COLO668 (cell line): Measurements from ENCODE around the gene CCR8.

Experiments
- DNase-seq: peaks from one replicate; lab custom pipeline; 2025; ENCODE audit not compliant: unreplicated experiment; lab: John Stamatoyannopoulos, UW

The CCR8 gene

DNA sequence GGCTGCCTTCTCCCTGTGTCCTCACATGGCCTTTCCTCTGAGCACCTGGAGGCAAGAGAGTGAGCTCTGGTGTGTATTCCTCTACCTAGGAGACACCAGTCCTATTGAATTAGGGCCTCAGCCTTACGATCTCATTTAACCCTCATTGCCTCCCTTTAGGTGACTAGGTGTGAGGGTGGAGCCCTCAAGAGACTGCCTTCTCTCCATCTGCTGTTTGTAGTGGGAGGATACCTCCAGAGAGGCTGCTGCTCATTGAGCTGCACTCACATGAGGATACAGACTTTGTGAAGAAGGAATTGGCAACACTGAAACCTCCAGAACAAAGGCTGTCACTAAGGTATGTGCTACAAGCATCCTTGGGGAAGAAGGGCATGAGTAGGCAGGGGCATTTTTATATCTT, at the start of gene CCR8:
Gene CCR8, plus strand, starts transcription at position 217 of the 400 bp plus-strand sequence. CDS start 2,623 bp downstream, outside the sequence.
- DNase-seq = no peak

GRCh38 chr3:39279745-39280517, 49.6 kb upstream of the CCR8 start, which contains the start of gene CX3CR1:
TSS of gene CX3CR1 (minus strand) at chr3:39280036. CDS start at chr3:39266509, 13,527 bp downstream.
- no peak for DNase-seq

DNA sequence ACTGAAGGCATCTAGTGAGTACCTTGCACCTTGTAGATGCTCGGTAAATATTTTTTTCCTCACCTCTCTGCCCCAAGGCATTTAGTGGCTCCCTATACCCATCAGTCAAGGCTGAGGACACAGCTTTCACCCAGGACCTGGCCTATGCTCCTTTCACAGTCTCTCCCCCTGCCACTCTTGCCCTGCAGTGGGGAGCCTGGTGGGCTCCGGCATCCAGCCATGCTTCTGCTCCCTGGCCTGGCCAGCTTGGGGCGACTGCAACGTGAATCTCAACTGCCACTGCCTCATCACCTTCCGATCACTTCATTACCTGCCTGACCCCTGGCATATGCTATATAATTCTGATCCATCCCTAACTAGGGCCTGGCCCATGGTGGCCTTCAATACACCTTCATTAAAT, 48.9 kb upstream of the CCR8 start:
- DNase-seq = no peak

DNA sequence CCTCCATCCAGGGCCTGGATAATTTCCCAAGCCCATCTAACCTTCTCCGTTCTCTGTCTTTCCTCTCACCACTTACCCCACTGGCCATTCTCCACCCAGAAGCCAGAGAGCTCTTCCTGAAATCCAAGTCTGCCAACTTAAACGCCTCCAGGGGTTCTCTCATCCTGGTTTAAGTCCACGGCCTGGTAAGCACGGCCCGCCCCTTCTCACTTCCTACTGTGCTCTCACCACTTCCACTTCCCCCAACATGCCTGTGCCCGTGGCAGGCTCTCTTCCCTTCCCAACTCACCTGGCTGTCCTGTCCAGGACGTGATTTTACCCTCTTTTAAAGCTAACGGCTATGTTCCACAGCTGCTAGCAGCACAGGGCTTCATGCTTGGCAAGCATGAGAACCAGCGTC, 48.0 kb upstream of the CCR8 start:
- DNase-seq = no peak

- DNase-seq = no peak
Measured at GRCh38 chr3:39282057-39282456, 47.5 kb upstream of the CCR8 start.

DNA sequence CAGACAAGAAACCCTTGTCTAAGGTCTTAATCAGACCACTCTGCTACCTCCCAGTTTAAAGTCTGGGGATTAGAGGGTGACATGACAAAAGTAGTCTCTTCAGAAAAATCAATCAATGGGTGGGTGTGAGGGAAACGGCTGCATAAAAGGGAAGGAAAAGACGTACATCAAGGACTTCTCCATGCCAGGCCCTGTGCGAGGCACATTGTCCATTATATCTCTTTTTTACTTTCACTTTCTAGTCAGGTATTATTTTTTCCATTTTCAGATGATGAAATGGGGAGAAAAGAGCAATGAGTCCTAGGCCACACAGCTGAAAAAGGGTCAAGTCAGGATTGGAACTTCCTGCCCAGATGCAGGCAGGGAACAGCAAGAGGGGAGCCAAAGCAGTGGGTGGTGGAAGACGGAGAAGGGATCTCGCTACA, 45.0 kb upstream of the CCR8 start:
- no peak for DNase-seq

GRCh38 chr3:39285332-39285731, 44.2 kb upstream of the CCR8 start:
- DNase-seq = no peak

DNA sequence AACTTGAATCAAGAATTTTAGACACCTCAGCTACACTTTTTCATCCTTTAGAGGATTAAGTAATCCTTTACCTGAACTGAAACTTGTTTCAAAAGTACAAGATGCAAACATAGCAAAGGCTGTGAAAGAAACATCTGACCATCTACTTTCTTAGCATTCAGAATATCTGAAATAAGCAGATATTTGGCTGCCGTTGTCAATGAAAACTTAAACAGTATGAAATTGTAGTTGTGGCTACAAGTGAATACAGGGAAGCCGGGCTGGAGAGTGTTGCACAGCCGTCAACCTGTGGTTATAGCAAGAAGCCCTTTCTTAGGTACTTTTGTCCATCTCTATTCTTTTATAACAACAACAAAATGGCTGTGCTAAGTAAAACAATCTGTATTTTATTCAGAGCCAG, 42.7 kb upstream of the CCR8 start:
- DNase-seq = no peak

DNA sequence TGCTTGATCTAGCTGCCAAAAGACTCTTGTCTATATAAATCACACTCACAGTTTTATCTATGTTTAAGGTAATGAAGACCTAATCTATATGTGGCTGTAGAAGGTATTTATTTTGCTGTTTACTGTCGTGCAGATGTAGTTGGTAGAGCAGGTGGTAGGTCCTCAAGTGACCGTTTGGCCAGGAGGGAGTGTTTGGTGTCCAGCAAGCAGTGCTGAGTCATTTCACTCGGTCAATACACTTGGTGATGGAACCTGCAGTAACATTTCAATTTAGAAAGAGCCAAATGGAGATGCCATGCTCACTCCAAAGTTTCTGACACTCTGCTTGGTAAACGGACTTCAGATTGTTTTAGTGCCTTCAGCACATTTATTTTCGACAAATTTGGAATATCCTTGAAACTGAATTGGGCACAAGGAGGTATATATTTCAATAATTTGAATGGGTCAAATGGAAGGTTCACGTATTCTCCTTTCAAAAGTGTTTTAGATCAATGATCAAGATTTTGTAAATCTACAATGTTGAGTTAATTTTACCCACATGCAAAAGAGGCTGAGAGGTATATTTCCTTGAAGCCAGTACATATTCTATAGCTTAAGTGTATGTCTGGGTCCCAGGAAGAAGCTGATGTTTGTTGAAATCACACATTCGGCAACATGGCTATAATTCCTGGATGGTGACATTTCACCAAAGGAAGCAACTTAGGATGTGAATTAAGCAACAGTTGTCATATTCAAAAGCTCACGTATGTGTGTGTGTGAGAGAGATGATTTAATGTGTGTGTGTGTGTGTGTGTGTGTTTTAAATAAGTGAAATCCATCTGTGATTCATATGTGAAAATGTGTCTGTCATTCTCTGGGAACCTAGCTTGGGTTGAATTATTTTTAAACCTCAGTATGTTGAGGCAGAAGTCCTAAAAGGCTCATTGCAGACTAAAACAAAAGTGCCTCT, 42.0 kb upstream of the CCR8 start:
- peak; percentile 26 for DNase-seq

- DNase-seq = peak; percentile 72
Measured at GRCh38 chr3:39288300-39288808, 41.2 kb upstream of the CCR8 start.

DNA sequence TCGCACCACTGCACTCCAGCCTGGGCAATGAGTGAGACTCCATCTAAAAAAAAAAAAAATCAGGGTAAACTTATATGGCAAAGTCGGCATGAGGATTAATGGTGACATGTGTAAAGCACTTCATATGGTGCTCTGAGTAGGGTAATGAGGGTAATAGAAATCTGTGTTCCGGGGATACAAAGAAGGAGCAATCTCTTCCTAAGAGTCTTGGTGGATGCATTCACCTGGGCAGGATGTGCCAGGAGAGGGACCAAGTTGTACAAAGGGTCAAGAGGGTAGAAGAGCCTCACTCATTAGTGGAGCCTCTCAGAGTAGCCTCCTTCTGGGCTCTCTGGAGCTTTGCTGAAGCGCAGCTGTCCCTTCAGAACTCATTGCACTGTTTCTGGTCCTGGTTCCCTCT, 40.4 kb upstream of the CCR8 start:
- DNase-seq = no peak

DNA sequence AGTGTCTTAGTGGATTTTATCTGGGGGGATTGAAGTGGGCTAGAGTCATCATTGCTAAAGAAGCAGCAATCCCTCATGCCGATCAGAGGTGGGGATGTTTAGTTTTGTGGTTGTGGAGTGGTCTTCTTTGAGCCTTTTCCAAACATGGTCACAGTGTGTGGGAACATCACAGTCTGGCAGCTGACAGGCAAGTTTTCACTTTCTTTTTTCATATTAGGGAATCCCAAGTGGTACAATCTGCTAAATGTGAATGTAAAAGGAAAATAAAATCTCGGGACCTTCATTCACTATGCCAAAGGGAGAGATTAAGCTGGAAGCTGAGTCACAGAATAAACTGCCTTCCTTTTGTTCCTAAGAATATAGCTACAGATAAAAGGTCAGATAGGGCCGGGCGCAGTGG, 39.3 kb upstream of the CCR8 start:
- no peak for DNase-seq

- DNase-seq = peak; percentile 34
Measured at GRCh38 chr3:39291903-39292329, 37.6 kb upstream of the CCR8 start.

DNA sequence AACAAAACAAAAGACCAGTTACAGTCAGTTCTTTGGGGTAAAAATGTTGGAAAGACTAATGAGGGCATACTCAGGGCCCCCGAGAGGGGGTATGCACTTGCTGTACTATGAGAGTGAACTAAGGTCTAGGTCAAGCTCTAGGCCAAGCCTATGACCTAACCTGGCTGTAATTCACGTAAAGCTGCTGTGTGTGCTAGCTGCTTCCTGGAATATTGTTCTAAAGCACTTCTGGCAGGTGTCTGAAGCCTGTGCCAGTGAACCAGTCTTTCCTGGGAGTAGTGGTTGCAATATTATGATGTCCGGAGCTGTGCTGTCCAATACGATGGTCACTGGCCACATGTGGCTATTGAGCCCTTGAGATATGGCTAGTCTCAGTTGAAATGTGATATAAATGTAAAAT, 36.5 kb upstream of the CCR8 start:
- no peak for DNase-seq

DNA sequence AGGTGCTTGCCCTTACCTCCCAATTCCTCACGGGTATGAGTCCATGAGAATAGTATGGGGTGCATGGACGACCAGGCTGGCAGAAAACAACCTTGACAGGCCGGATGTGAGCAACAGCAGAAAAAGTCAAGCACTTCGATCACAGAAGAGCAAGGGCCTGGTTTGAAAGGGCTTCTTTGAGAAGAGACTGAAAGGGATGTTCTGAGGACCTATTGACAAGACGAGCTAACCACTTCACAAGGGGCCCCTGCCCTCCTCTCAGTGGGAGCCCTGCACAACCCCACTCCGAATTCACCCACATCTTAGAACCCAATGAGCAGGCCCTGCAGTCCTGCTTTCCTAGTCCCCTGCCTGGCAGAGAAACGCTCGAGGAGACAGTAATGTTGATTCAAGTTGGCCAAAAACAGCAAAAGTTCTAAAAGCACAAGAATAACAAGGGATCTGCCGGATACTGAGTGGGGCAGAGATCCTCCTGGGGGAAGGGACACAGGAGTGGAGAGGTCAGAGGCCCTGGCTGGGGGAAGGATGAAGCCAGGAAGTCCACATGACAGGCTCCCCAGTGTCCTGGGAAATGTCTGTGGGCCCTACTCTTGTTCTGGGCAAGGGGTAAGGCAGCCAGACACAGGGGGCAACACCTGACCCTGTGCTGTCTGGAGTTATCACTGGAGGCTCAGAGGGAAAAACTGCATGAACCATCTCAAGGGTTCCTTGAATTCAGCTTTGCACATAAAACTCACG, 34.9 kb upstream of the CCR8 start:
- DNase-seq = no peak

DNA sequence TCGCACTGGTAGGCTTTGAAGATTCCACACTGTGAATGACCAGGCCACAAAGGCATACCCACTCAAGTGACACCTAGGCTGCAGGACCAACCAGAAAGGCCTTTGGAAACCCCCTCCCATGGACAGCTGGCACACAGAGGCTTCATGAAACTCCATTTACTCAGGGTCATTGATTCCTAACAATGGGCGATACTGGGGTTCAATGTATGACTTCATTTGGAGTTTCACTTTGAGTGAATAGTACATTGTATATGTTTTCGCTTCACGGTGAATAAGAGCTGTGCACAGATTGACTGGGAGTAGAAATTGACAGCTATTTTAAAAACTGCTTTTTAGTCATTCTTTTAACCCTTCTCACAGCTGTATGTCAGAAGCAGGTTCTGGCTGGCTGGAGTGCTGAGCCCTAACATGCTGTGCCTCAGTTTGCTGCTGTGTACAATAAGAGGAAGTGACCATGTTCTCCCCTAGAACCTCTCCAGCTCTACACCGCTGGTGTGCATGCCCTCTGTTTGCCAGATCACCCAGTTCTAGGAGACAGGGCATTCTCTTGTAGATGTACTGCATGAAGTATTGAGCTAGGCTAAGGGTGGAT, 34.2 kb upstream of the CCR8 start:
- no peak for DNase-seq

- no peak for DNase-seq
Measured at GRCh38 chr3:39296197-39297077, 33.1 kb upstream of the CCR8 start.

DNA sequence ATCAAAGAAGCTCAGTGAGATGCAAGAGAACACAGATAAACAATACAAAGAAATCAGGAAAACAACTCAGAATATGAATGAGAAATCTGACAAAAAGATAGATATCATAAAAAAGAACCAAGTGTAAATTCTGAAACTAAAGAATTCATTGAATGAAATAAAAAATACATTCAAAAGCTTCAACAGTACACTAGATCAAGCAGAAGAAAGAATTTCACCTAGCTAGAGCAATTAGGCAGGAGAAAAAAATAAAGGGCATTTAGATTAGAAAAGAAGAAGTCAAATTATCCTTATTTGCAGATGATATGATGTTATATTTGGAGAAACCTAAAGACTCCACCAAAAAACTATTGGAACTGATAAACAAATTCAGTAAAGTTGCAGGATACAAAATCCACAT, 30.2 kb upstream of the CCR8 start:
- no peak for DNase-seq

DNA sequence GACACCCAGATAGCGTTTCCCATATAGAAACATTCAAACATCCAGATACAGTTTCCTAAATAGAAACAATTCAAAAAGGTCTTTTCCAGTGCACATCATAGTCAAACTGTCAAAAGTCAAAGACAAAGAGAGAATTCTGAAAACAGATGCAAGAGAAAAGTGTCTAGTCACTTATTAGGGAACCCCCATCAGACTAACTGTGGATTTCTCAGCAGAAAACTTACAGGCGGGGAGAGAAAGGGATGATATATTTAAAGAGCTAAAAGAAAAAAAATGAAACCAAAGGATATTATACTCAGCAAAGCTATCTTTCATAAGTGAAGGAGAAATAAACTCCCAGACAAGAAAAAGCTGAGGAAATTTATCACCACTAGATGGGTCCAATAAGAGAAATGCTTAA, 27.3 kb upstream of the CCR8 start:
- no peak for DNase-seq

GRCh38 chr3:39313289-39313688, 16.2 kb upstream of the CCR8 start:
- no peak for DNase-seq
